Left ventricle myocardium superior (tissue), 1 donor: ENCODE measurements around the gene GNAL. TPM values are rescaled to one million over a fixed set of nuclear protein-coding genes. Genes with fewer than 3 reads are reported as not detected.

Source experiments
- ATAC-seq: fragments of 200-7000 bp; cut with Tn5 transposase; one replicate; pipeline ENCODE4 v1.9.1; 2020; ENCODE audit warnings: mild to moderate bottlenecking, moderate library complexity
- DNase-seq: peaks from one replicate; pipeline ENCODE4 v3.0.0-alpha.2; 2020
- intact Hi-C: fragments of 100-400 bp; cut with micrococcal nuclease; formaldehyde crosslinking; loops from one replicate; pipeline ENCODE4 v1.11.0; 2022
- total RNA-seq: library from RNA; stranded (reverse); fragmentation: NEBNext Ultra II Directional; extraction: Animal tissue kit (Norgen Biotek cat#: 25700); gene quantifications from one replicate; pipeline ENCODE4 v1.2.1, GENCODE V29; 2021
- donor health status: DM: no; HTN: yes; CAD: no; lungs with severe emphysema.

Gene GNAL
- total RNA-seq, 1 donor from 2014 or later = 5.1 TPM

DNA sequence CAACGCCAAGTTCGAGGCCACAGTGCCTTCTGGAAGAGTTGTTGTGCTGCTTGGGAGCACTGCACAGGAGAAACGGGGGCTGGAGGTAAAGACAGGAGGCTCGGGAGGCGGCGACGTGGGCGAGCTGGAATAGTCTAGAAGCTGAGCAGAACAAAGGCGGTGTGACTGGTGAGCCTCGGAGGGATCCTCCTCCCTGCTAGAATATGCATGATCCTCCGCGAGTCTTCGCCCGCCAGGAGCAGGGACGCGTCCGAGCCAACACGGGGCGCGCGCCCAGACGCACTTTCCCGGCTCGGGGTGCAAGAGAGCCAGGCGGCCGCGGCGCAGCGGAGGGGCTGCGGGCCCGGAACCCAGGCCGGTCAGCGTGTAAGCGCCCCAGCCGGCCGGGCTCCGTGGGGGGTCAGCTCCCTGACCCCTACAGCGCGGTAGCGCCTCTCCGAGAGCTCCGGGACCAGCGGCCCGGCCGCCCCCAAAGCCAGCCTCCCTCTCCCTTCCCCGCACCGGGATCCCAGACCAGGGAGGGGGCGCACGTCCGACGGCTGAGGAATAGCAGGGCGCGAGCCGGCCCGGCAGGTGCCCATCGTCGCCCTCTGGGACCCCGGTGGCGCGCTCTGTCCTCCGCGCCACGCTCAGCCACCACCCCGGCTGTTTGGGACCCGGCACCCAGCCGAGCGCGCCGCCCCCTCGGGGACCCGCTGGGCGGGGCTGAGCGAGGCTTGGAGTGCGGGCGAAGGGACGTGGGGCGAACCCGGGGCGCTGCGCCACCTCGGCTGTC, 62.5 kb downstream of the GNAL start:
- intact Hi-C loops = no loop called here
- ATAC-seq (peak; percentile 17), DNase-seq (no peak)

DNA sequence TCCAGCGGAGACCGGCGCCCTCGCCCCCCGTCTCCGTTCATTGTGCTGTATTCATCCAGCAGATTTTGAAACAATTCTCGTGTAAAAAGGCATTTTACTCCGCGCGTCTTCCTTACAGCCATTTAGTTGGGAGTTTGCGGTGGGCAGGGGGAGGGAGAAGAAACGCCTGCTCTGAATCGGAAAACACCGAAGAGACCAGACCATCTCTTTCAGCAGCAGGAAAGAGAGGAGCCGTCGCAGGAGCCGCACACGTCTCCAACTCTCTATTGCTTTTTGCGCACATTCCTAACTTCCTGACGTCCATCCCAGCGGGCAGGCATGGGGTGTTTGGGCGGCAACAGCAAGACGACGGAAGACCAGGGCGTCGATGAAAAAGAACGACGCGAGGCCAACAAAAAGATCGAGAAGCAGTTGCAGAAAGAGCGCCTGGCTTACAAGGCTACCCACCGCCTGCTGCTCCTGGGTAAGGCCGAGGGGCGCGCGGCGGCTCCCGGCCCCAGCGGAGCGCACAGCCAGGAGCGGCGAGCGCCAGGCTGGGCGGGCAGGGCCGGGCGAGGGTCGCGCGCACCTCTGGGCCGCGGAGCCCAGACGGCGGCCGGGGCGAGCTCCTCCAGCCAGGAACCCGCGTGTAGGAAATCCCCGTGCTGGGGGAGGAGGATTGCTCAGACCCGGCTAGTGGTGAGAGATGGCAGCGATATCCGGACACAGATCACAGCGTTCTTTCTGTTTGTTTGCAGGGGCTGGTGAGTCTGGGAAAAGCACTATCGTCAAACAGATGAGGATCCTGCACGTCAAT, 63.2 kb downstream of the GNAL start:
- DNase-seq = no peak
- ATAC-seq = no peak
- intact Hi-C loops = no loop called here

DNA sequence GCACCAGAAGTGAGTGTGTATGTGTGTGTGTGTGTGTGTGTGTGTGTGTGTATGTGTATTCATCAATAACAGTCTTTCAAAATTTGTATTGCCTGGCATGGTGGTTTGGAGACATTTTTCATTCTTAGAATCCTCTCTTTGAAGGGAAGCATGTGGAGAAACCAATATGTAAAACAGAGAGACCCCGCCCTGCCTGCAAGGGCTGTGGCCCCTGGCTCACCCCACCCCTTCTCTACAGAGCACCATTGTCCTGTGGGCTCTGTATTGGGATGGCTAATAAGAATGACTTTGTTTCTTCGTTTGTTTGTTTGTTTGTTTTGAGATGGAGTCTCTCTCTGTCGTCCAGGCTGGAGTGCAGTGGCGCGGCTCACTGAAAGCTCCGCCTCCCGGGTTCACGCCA, 65.9 kb downstream of the GNAL start:
- intact Hi-C loops = no loop called here
- ATAC-seq = no peak
- DNase-seq = no peak

DNA sequence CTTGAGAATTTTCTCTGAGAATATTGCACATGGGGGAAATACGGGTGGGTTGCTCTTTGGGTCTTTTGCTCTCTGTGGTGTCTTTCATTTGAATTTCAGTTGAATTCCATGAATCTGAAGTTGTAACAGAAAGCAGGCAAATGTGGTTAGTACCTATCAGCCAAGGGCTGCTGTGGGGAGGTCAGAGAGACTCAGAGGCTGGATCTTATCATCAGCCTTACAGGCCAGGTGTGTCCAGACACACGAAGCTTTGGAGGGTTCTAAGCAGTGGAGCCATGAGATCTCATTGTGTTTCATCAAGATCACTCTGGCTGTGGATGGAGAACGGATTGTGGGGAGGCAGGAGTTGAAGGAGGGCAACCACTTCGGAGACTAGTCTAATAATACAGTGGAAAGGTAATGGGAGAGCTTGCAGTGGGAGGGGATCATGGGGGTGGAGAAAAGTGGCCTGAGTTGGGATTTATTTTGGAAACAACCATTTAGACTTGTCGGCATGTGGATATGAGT, 68.1 kb downstream of the GNAL start:
- no peak for ATAC-seq
- intact Hi-C loops = no loop called here
- DNase-seq = no peak

DNA sequence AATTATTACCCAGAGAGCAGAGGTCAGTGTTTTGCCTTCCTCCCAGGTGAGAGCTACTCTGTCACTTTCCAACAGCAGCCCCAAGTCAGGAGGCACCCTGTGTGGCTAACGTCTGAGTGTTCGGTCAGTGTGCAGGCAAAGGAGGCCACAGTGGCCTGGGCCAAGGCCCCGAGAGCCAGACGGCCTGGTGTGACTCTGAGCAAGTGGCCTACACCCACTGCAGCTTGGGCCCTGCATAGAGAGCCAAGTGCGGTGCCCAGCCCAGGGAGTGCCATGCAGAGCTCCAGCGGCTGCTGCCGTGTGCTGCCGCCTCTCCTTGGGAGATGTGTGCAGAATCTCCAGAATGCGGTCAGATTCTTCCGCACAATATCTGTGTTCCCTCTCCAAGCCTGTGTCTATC, 70.4 kb downstream of the GNAL start:
- ATAC-seq (no peak), DNase-seq (no peak)
- intact Hi-C loops = no loop called here

DNA sequence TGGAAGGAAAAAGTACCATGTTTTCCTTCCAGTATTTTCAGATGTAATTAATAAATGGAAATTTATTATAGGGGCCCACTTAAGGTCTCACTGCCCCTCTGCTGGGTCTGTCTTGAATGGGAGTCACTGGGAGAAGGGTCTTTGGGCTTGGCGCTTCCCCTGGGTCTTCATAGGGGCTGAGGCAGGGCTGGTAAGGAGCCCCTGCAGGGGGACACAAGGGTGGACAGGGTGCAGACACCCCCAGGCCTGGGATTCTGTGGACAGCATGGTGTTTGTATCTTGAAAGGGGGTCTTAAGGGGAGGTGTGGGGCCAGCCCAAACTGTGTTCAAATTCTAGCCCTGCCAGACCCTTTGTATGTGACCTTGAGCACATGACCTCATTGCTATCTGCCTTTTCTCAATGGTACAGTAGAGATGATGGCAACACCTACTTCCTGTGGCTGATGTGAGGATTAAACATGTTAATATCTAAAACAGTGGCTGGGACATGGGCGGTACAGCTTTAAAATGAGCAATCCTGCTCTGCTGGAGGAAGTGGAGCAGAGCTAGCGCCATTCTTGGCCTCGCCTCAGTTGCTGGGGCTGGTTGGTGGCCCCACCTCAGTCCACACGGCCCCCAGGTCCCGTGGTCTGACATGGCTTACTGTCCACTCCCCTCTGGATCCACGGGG, 71.6 kb downstream of the GNAL start:
- intact Hi-C loops = no loop called here
- ATAC-seq = no peak
- no peak for DNase-seq

DNA sequence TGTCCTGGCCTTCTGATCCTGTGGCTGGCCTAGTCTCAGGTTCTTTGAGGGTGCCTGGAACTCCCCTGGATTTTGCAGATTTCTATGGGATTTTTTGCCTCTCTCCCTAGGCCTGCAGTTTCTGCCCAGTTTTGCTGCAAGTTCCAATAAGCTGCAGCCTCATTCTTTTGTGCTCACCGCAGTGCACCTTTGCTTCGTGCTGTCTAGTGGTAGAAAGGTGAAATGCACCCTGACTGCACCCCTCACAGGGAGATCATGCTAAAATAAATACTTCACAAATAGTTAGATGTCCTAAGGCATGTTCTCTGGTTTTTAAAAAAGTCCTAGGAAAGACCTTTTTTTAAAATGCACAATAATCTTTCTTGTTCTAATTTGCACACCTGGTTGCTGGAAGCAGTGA, 72.5 kb downstream of the GNAL start:
- intact Hi-C loops = no loop called here
- DNase-seq (no peak), ATAC-seq (no peak)

DNA sequence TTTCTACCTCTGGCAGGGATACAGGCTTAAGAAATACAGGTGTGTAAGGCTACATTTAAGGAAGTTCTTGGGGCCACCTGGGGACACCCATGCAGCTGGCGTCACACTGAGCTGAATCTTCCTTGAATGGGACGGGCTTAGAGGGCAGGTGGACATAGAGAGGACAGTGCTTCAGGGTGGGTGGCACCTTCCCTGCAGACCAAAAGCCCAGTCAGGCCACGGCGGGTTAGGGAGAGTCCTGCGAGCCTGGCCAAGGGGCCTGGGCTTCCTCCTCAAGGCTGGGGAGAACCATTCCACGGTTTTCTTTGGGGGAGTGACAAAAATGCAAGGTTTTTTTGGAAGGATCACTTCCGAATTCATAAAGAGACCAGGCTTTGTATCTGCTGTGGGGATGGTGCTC, 73.4 kb downstream of the GNAL start:
- intact Hi-C loops = no loop called here
- DNase-seq = no peak
- ATAC-seq = no peak

DNA sequence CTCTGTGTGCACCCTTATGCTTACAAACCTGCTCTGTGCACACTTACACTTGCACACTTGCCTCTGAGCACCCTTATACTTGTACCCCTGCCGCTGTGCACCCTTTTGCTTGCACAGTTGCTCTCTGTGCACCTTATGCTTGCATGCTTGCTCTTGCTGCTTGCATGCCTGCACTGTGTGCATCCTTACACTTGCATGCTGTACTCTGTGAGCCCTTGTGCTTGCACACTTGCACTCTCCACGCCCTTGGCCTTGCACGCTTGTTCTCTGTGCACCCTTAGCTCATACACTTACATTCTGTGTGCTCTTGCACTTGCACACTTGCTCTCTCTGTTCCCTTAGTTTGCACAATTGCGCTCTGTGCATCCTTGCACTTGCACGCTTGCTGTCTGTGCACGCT, 78.3 kb downstream of the GNAL start:
- DNase-seq (no peak), ATAC-seq (no peak)
- intact Hi-C loops = no loop called here

DNA sequence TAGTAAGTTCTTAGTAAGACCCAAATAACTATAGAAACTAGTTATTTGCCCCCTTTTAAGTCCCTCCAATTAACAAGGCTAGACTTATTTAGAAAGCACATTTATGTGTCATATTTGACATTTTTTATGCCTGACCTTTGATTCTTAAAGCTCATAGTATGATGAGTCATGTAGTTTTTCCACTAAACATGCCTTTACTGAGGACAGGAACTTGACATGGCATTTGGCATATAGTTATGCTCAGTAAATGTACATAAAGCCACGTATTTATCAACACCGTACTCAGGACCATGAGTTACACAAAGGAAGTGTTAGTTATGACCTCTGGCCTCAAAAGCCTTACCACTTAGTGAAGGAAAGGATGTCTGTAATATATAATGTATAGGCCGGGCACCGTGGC, 78.9 kb downstream of the GNAL start:
- intact Hi-C loops = no loop called here
- DNase-seq = no peak
- no peak for ATAC-seq

DNA sequence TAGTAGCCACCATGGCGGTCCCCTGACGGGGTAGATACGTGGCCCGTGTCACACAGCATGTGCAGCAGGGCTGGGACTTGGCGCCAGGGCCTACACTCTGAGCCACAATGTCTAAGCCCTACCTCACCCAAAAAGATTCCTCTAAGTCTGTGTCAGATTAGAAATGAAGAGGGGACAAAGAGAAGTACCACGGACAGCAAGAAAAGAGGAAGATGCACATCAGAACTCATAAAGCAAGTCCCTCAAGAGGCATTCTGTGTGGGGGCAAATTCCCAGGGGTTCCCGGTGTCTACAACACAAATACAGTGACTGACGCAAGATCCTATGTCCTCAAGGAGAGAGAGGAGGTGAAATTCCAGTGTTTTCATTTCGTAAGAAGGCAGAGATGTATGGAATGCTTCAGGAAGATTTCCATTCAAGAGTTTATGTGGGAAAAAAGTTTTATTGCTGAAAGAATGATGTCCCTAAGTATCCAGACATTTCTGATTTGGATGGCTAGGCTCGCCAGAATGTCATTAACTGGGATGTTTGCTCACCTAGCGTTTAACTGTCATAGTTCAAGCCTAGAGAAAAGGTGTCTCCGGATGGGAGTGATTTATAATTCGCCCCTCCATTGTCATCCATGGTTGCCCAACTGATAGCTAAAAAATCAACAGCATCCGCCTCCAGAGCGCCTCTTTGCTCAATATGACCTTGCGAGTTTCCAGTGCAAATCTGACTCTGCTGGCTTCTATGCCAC, 86.5 kb downstream of the GNAL start:
- DNase-seq (no peak), ATAC-seq (no peak)
- intact Hi-C loops = no loop called here

DNA sequence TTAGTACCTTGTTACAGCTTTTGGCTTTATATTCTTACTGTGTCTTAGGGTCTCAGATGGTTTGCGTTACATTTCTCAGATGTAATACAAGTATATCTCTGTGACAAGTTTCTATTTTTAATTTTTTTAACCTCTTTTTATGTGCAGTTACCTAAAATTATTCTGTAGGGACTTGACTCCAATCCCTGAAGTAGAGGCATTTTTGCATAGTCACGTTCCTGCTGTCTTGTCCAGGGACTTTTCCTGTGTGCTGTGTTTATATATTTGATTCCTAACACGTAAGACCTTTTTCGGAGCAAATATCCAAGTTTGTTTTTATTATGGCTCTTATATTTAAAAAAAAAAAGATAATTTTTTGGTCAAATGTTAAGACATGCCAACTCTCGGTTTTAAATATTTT, 91.0 kb downstream of the GNAL start:
- no peak for DNase-seq
- intact Hi-C loops = no loop called here
- no peak for ATAC-seq

DNA sequence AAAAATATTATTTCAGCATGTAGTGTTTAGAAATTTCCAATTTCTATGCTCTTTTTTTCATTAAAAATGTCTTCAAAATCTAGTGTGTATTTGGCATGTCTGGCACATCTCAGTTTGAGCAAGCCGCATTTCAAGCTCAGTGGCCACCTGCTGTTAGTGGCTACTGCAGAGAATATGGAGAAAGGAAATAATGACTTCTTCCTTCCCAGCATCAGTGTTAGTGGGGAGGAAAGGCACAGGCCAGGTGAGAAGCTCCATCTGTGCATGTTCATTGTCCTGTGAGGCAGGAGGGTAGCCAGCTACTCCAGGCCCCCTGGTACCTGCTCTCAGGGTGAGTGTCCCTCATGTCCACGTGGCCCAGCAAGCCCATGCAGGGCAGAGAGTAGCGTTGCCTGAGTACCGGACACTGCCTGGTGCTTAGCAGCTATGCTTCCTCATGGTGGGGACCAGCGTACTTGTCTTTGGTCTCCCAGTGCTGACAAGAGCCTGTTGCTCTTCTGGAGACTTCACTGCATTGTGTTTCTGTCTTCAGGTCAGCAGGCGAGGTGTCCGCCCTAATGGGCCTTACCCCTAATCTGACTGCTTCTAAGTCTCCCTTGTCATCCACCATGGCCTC, 94.8 kb downstream of the GNAL start:
- DNase-seq (no peak), ATAC-seq (no peak)
- intact Hi-C loops = no loop called here

DNA sequence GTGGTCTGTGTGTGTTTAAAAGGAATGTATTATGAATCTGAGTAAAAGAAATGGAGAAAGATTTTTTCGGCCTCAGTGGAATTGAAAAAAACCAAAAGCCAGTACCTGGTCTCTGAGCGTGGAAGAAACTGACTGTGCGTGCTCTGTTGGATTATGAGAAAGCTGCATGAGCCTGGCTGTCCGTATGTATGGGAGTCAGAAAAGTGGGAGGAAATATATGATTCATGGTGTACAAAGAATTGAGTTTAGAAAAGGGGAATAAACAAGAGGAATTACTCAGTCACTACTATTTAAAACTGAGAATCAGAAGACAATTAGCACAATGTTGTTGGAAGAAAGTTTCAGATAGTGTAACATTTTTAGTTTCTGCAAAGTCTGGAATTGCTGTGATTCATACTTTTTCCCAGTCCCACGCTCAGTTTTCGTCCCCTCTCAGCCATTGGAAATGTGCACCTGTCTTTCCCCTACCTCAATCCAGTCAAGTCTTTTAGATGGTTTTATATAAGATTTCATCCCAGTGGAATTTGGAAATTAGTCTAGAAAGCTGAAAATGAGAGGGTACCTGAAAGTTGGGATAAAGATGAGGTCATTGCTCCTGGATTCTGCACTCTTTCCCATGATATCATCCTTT, 95.7 kb downstream of the GNAL start:
- DNase-seq (no peak), ATAC-seq (no peak)
- intact Hi-C loops = no loop called here

DNA sequence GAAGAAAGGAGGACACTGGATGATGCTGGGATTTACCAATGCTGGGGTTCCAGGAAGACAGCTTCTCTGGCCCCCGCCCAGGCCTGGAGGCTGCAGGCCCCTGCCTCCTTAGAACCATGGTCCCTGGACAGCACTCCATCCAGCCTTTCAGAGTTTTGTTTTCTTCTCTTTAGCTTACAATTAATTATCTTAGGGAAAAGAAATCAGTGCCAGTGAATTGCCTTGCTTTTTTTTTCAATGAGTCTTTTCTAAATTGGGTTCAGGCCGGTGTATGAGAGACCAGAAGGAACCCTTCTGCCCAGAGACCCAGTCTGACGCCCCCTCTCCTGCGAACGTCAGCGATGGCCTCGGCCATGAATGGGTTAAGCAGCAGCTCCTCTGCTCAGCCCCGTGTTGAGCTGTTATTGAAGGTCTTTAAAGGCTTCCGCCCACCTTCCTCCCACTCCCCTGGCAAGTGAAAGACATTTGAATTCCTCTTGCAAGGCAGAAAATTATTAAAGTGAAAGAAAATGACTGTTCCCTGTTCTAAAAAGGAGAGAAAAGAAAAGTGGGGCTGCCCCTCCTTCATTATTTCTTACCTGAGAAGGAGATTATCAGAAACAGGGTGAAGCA, 96.5 kb downstream of the GNAL start:
- DNase-seq (no peak), ATAC-seq (no peak)
- intact Hi-C loops = no loop called here

DNA sequence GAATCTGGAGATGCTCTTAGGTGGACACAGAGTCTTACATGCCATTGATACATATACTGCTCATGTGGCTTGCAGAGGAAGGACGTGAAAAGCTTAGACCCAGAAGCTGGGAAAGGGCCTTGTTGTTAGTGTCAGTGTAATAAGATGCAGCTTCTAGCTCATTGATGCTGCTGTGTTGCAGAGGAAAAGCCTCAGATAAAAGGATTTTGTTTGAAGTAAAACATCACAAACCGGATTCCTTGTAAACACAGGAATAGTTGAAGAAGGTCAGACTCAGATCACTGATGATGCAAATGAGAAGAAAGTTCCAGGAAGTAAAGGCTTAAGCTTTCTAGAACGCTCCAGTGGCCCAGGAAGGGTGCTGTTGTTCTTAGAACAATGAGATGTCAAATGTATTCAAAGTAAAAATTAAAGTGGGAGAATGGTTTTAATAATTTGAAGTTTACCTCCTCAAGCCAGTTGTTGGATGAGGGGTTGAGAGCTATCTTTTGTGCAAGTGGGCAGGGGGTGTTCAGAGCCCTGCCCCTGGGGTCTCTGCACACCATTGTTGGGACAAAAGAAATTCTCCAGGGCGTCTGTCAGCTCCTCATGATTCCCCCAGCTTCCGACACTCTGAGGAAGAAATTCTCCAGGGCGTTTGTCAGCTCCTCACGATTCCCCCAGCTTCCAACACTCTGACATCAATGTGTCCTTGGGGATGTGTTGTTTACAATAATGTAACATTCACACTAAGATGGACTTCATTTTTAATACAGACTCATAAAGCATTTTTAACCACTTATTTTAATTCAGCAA, 100.8 kb downstream of the GNAL start:
- DNase-seq = no peak
- intact Hi-C loops = no loop called here
- ATAC-seq = no peak

DNA sequence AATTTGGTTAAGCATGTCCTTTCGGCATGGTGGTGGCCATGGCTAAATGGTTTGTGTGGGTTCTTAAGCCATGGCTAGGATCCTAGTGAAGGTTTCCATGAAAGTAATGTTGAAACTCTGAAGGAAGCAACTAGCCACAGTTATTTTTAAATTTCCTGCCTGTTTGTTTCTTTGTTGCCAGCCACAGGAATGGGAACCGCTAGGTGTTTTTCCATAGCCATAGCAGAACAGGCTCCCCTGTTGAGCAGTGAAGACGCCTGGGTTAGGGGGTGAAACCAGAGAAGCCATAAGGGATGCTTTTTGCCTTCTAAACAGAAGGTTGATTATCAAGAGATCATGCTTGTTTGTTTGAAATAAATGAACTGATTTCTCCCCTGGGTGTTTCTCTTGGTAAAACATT, 102.1 kb downstream of the GNAL start:
- DNase-seq = no peak
- no peak for ATAC-seq
- intact Hi-C loops = no loop called here

DNA sequence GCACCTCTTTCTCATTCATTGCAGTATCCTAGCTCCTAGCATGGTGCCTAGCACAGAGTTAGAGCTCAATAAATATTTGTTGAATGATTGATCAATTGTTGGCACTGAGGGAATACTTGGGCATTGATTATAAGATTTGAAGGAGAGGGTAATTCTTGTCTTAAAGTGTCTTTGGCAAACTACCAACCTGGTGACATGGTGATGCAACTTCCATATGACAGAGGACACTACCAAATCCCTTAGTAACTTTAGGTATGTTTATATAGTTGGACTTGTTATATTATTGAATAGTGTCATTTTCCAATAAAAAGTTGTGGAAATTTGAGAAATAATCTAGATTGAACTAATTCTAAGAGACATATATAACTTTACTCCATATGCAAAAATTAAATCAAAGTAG, 103.6 kb downstream of the GNAL start:
- DNase-seq (no peak), ATAC-seq (no peak)
- intact Hi-C loops = no loop called here
